MM.1S (cell line): ENCODE data around the gene TCTN3.
"Not testable (repeated sequence)": the region's sequence is repeated elsewhere in the genome, so short reads cannot be mapped to it uniquely, and the experiment has no call there.

ENCODE experiments used
- DNase-seq: peaks from one replicate; pipeline ENCODE4 v3.0.0-alpha.2; 2015
- H2AFZ ChIP-seq: fragments of 300-600 bp; sonication (generic); 2 replicates; pipeline ENCODE4 v1.6.0; 2016; ENCODE audit warnings: antibody characterized with exemption, low read length
- H3F3A ChIP-seq: fragments of 300-600 bp; sonication (generic); 2 replicates; pipeline ENCODE4 v1.6.1; 2016; ENCODE audit warnings: mild to moderate bottlenecking, antibody characterized with exemption, low read length, moderate library complexity, mixed read lengths; ENCODE audit not compliant: insufficient read depth
- H3K27ac ChIP-seq: fragments of 300-600 bp; sonication (generic); 2 replicates; pipeline ENCODE4 v1.5.1; 2016; ENCODE audit warnings: mild to moderate bottlenecking, low read length
- H3K27me3 ChIP-seq: fragments of 300-600 bp; sonication (generic); replicated peaks from 2 replicates; pipeline ENCODE4 v1.6.0; 2016; ENCODE audit warnings: low read length; ENCODE audit not compliant: insufficient read depth
- H3K36me3 ChIP-seq: fragments of 300-600 bp; sonication (generic); replicated peaks from 2 replicates; pipeline ENCODE4 v1.6.1; 2016; ENCODE audit warnings: mild to moderate bottlenecking, low read length, mixed read lengths; ENCODE audit not compliant: insufficient read depth
- H3K4me1 ChIP-seq: fragments of 300-600 bp; sonication (generic); 2 replicates; pipeline ENCODE4 v1.6.1; 2016; ENCODE audit warnings: low read length, mixed read lengths
- H3K4me2 ChIP-seq: fragments of 300-600 bp; sonication (generic); 2 replicates; pipeline ENCODE4 v1.6.0; 2016; ENCODE audit warnings: low read depth, low read length
- H3K4me3 ChIP-seq: fragments of 300-600 bp; sonication (generic); 2 replicates; pipeline ENCODE4 v1.5.1; 2016; ENCODE audit warnings: low read length, mixed read lengths
- H3K79me2 ChIP-seq: fragments of 300-600 bp; sonication (generic); 2 replicates; pipeline ENCODE4 v1.6.1; 2016; ENCODE audit warnings: mixed run types, low read length, mixed read lengths
- H3K9ac ChIP-seq: fragments of 300-600 bp; sonication (generic); 2 replicates; pipeline ENCODE4 v1.6.1; 2016; ENCODE audit warnings: low read length, mixed read lengths
- H3K9me2 ChIP-seq: fragments of 300-600 bp; sonication (generic); replicated peaks from 2 replicates; pipeline ENCODE4 v1.6.1; 2016; ENCODE audit warnings: mild to moderate bottlenecking, low read length, mixed read lengths; ENCODE audit not compliant: insufficient read depth
- H3K9me3 ChIP-seq: fragments of 300-600 bp; sonication (generic); replicated peaks from 2 replicates; pipeline ENCODE4 v1.6.1; 2016; ENCODE audit warnings: mild to moderate bottlenecking, low read length, mixed read lengths; ENCODE audit not compliant: insufficient read depth
- H4K20me1 ChIP-seq: fragments of 300-600 bp; sonication (generic); 2 replicates; pipeline ENCODE4 v1.6.1; 2016; ENCODE audit warnings: mild to moderate bottlenecking, low read length, moderate library complexity, mixed read lengths; ENCODE audit not compliant: insufficient read depth
- EZH2 ChIP-seq: fragments of 300-600 bp; sonication (generic); optimal IDR thresholded peaks from 2 replicates; pipeline ENCODE3; 2017; ENCODE audit warnings: low read depth, mild to moderate bottlenecking, antibody characterized with exemption, low read length, mixed read lengths
- EZH2phosphoT487 ChIP-seq: fragments of 300-600 bp; sonication (generic); IDR thresholded peaks from 2 replicates; pipeline ENCODE4 v1.6.1; 2018; ENCODE audit warnings: antibody characterized with exemption, low read length
- TF ChIP-seq, protein P1 (sequence below): fragments of 300-600 bp; sonication (generic); IDR thresholded peaks from 2 replicates; pipeline ENCODE4 v1.5.1; 2016; ENCODE audit warnings: antibody characterized with exemption, low read length, mixed read lengths

TCTN3 gene

DNA sequence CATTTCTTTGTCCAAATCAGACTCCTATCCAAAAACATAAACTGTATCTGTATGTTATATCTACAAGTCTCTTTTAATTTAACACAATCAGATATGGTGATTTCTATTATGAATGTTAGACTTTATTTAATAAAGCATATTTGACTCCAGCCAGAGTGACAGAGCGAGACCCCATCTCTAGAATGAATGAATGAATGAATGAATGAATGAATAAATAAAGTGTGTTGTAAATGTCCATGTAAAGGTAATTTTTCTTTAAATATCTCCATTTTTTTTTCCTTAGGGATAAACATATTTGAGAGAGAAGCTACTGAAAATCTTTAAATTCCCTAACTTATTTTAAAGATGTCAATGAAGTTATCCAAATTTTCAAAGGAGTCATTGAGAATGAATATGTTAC is 19.1 kb downstream of the TCTN3 start:
- no peaks in the 10 kb centered on the region; the same call in 1 of the 2 replicates for H3K36me3 ChIP-seq
- H3K27ac ChIP-seq, result no peak overlapping the region
- TF ChIP-seq, protein P1, sequence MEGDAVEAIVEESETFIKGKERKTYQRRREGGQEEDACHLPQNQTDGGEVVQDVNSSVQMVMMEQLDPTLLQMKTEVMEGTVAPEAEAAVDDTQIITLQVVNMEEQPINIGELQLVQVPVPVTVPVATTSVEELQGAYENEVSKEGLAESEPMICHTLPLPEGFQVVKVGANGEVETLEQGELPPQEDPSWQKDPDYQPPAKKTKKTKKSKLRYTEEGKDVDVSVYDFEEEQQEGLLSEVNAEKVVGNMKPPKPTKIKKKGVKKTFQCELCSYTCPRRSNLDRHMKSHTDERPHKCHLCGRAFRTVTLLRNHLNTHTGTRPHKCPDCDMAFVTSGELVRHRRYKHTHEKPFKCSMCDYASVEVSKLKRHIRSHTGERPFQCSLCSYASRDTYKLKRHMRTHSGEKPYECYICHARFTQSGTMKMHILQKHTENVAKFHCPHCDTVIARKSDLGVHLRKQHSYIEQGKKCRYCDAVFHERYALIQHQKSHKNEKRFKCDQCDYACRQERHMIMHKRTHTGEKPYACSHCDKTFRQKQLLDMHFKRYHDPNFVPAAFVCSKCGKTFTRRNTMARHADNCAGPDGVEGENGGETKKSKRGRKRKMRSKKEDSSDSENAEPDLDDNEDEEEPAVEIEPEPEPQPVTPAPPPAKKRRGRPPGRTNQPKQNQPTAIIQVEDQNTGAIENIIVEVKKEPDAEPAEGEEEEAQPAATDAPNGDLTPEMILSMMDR, result no peak
- TF ChIP-seq EZH2phosphoT487 (no peak), EZH2 (no peak)
- H3K9ac ChIP-seq, result no peak overlapping the region
- no peaks in the 10 kb centered on the region for H3K4me1 ChIP-seq
- no peaks in the 10 kb centered on the region for H3K9me2 ChIP-seq
- H3K4me3 ChIP-seq, result no peak overlapping the region
- H3K79me2 ChIP-seq, result no peaks in the 10 kb centered on the region
- no peak for DNase-seq
- no peaks in the 10 kb centered on the region for H3F3A ChIP-seq
- no peak overlapping the region for H3K4me2 ChIP-seq
- H4K20me1 ChIP-seq, result no peaks in the 10 kb centered on the region
- no peak overlapping the region for H2AFZ ChIP-seq
- no peaks in the 10 kb centered on the region for H3K27me3 ChIP-seq
- H3K9me3 ChIP-seq, result no peaks in the 10 kb centered on the region

DNA sequence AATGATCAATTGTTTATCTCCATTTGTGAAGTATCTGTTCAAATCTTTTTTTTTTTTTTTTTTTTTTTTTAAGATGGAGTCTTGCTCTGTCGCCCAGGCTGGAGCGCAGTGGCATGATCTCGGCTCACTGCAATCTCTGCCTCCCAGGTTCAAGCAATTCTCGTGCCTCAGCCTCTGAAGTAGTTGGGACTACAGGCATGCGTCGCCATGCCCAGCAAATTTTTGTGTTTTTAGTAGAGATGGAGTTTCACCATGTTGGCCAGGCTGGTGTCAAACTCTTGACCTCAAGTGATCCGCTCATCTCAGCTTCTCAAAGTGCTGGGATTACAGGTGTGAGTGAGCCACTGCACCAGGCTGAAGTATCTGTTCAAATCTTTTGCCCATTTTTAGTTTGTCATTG is 21.1 kb downstream of the TCTN3 start:
- H3K4me2 ChIP-seq, H3K4me1 ChIP-seq, H4K20me1 ChIP-seq, H3F3A ChIP-seq, DNase-seq, H3K79me2 ChIP-seq, H3K9me3 ChIP-seq, H3K9me2 ChIP-seq, H3K36me3 ChIP-seq, H3K4me3 ChIP-seq, H3K9ac ChIP-seq, H3K27ac ChIP-seq, H2AFZ ChIP-seq, H3K27me3 ChIP-seq: not testable (repeated sequence)

DNA sequence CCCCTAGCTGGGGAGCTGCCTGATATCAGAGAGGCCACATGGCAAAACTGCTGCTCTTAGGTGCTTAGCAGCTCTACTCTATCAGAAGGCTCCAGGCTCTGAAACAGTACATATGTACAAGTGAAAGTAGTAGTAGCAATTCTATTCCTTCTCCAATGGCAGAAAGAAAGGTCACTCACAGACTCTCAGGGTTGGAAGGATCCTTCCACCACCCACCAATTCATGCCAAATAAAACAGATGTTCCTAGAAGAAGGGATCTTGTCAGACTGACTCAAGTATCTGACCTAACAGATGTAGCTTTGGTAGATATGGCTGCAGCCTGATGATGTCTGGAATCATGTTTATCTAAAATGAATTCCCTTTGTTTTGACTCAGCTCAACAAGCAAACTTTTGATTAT is 29.2 kb downstream of the TCTN3 start:
- Histone ChIP-seq H3K4me1 (no peaks in the 10 kb centered on the region), H3K79me2 (no peaks in the 10 kb centered on the region), H4K20me1 (no peaks in the 10 kb centered on the region), H3K27ac (no peak overlapping the region), H3K9me3 (no peaks in the 10 kb centered on the region), H3F3A (no peaks in the 10 kb centered on the region), H3K27me3 (no peaks in the 10 kb centered on the region), H2AFZ (no peak overlapping the region), H3K9ac (no peak overlapping the region), H3K9me2 (no peaks in the 10 kb centered on the region), H3K4me3 (no peak overlapping the region), H3K36me3 (no peaks in the 10 kb centered on the region), H3K4me2 (no peak overlapping the region)
- no peak for DNase-seq
- TF ChIP-seq EZH2phosphoT487 (no peak), EZH2 (no peak)
- TF ChIP-seq, protein P1, result no peak

DNA sequence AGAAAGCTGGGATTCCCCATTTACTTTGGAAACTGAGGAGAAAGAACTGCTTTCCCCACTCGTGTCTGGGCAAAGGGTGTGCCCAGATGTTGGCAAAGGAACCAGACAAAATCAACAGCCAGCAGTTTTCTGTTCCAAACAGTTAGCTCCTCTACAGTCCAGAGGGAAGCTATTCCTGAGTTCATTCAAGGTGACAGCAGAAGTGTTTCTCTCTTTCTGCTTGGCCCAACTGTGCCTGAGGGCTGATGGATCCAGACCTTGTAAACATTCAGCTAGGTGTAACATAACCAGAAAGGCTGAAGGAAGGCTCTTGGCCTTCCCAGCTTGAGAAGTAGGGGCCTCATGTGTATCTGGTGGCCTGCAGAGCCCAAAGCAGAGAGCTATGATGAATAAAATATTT is 30.2 kb downstream of the TCTN3 start:
- Histone ChIP-seq H3K27ac (no peak overlapping the region), H3K4me1 (no peaks in the 10 kb centered on the region), H3K9ac (no peak overlapping the region), H3K27me3 (no peaks in the 10 kb centered on the region), H2AFZ (no peak overlapping the region), H3K9me3 (no peaks in the 10 kb centered on the region), H3K4me2 (no peak overlapping the region), H4K20me1 (no peaks in the 10 kb centered on the region), H3K36me3 (no peaks in the 10 kb centered on the region), H3K4me3 (no peak overlapping the region), H3K9me2 (no peaks in the 10 kb centered on the region), H3K79me2 (no peaks in the 10 kb centered on the region), H3F3A (no peaks in the 10 kb centered on the region)
- TF ChIP-seq EZH2 (no peak), EZH2phosphoT487 (no peak)
- TF ChIP-seq, protein P1, result no peak
- DNase-seq, result no peak
